Cardiac fibroblast (primary cell): ENCODE results near the gene GIPR.

Experiments used
- DNase-seq, 2 donors: peaks; one replicate each; pipeline versions ENCODE4 v3.0.0 to v3.0.0-alpha.2; 2010; ENCODE audit warnings: low read depth in 2 of 2
- H3K4me3 ChIP-seq, 2 donors: replicated peaks in 1 of 2; 1 replicate in 1 of 2; 2 replicates in 1 of 2; pipeline ENCODE4 v1.5.1; 2011; ENCODE audit warnings: low read depth in 2 of 2, low read length in 2 of 2, mild to moderate bottlenecking in 2 of 2, moderate library complexity in 1 of 2
- CTCF ChIP-seq: IDR thresholded peaks from one replicate; pipeline ENCODE4 v1.5.1; 2011; ENCODE audit warnings: low read depth, mild to moderate bottlenecking, low read length, inconsistent platforms

The GIPR gene

GRCh38 chr19:45632468-45633196 is 35.4 kb upstream of the GIPR start:
- no peak overlapping the region for H3K4me3 ChIP-seq
- no peak for TF ChIP-seq CTCF
- peak; percentile 87 to 96 for DNase-seq

- no peak overlapping the region for H3K4me3 ChIP-seq
- no peak for TF ChIP-seq CTCF
- DNase-seq: no peak
Observed at GRCh38 chr19:45636275-45636674, 31.7 kb upstream of the GIPR start.

- DNase-seq: no peak
- no peak for TF ChIP-seq CTCF
- H3K4me3 ChIP-seq: no peak overlapping the region
Observed at GRCh38 chr19:45636902-45637301, 31.1 kb upstream of the GIPR start.

GRCh38 chr19:45637890-45638667 is 29.9 kb upstream of the GIPR start:
- peak; percentile 51 to 74 for DNase-seq
- TF ChIP-seq CTCF: no peak
- peak overlapping the region; percentile 62 to 65 for H3K4me3 ChIP-seq

- H3K4me3 ChIP-seq: peak within 1 kb of the TSS; percentile 62 to 65
- DNase-seq: peak in 1 of 2 donors; percentile 38
- peak; percentile 9 for TF ChIP-seq CTCF
Observed at GRCh38 chr19:45638930-45639729, 28.9 kb upstream of the GIPR start, which contains the start of gene EML2. TSS of gene EML2 (minus strand) at chr19:45639397. CDS start at chr19:45639376, 21 bp downstream.

GRCh38 chr19:45640849-45641273 is 27.2 kb upstream of the GIPR start:
- no peak for TF ChIP-seq CTCF
- H3K4me3 ChIP-seq: no peak overlapping the region
- DNase-seq: no peak
